Stimulated activated CD4-positive, alpha-beta T cell treated with anti-CD3 and anti-CD28 coated beads, Interleukin-4, amount 100 ng/mL, for 48 hours (primary cell): ENCODE data around the gene RAD51B.

Experiments
- DNase-seq, 2 donors: peaks; one replicate each; pipeline ENCODE4 v3.0.0-alpha.2; 2020; ENCODE audit warnings: low read depth in 2 of 2

The RAD51B gene

GRCh38 chr14:68401855-68402254 lies 582.3 kb downstream of the RAD51B start:
- DNase-seq = no peak

- no peak for DNase-seq
These were observed 583.0 kb downstream of the RAD51B start for GRCh38 chr14:68402525-68403101.

- no peak for DNase-seq
These were observed 583.9 kb downstream of the RAD51B start for GRCh38 chr14:68403191-68404145.

- no peak for DNase-seq
These were observed 584.6 kb downstream of the RAD51B start for GRCh38 chr14:68404146-68404527.

- DNase-seq = no peak
These were observed 585.1 kb downstream of the RAD51B start for GRCh38 chr14:68404652-68405183.

- DNase-seq = no peak
These were observed 586.4 kb downstream of the RAD51B start for GRCh38 chr14:68405961-68406360.

GRCh38 chr14:68407285-68407684 lies 587.7 kb downstream of the RAD51B start:
- DNase-seq = no peak

GRCh38 chr14:68407825-68408224 lies 588.2 kb downstream of the RAD51B start:
- no peak for DNase-seq

GRCh38 chr14:68408680-68409079 lies 589.1 kb downstream of the RAD51B start:
- no peak for DNase-seq

GRCh38 chr14:68409387-68409786 lies 589.8 kb downstream of the RAD51B start:
- DNase-seq = no peak

- no peak for DNase-seq
These were observed 593.2 kb downstream of the RAD51B start for GRCh38 chr14:68412505-68413465.

- DNase-seq = no peak
These were observed 593.9 kb downstream of the RAD51B start for GRCh38 chr14:68413509-68413908.

GRCh38 chr14:68414121-68414520 lies 594.5 kb downstream of the RAD51B start:
- no peak for DNase-seq

- no peak for DNase-seq
These were observed 596.6 kb downstream of the RAD51B start for GRCh38 chr14:68416171-68416570.

GRCh38 chr14:68417009-68417650 lies 597.6 kb downstream of the RAD51B start:
- no peak for DNase-seq

- no peak for DNase-seq
These were observed 598.9 kb downstream of the RAD51B start for GRCh38 chr14:68418174-68419118.

- no peak for DNase-seq
These were observed 600.8 kb downstream of the RAD51B start for GRCh38 chr14:68420350-68420749.

- no peak for DNase-seq
These were observed 601.5 kb downstream of the RAD51B start for GRCh38 chr14:68421116-68421515.

- DNase-seq = no peak
These were observed 604.1 kb downstream of the RAD51B start for GRCh38 chr14:68423686-68424085.
